Measurements from ENCODE around the gene ATP9B.

Gene ATP9B

GRCh38 chr18:79117385-79117784 is 48.2 kb downstream of the ATP9B start:
- Histone ChIP-seq H3K36me3 (ENCODE audit: insufficient read depth, low read length) (peaks cover 9% of the 10 kb centered on the region; the same call in 1 of the 2 replicates), H3K4me1 (ENCODE audit: insufficient read depth, low read length, poor library complexity, severe bottlenecking) (no peaks in the 10 kb centered on the region), H3K9me2 (replicated peaks; ENCODE audit: low read depth, low read length) (no peaks in the 10 kb centered on the region), H3K4me3 (ENCODE audit: low read length, poor library complexity, severe bottlenecking) (no peak overlapping the region), H3K79me2 (ENCODE audit: insufficient read depth, low read length) (no peaks in the 10 kb centered on the region), H3K27me3 (ENCODE audit: insufficient read depth, low read length, poor library complexity, severe bottlenecking) (no peaks in the 10 kb centered on the region), H3K9ac (ENCODE audit: low read depth, low read length, poor library complexity, severe bottlenecking) (no peak overlapping the region), H3F3A (ENCODE audit: low read depth) (no peaks in the 10 kb centered on the region), H2AFZ (ENCODE audit: low read length) (no peak overlapping the region), H4K20me1 (ENCODE audit: insufficient read depth, low read length, poor library complexity, severe bottlenecking) (no peaks in the 10 kb centered on the region), H3K9me3 (ENCODE audit: insufficient read depth, low read depth, low read length) (no peaks in the 10 kb centered on the region), H3K4me2 (ENCODE audit: low read depth, low read length, poor library complexity, severe bottlenecking) (no peak overlapping the region)
- TF ChIP-seq EZH2phosphoT487 (IDR thresholded peaks at IDR 0.05; ENCODE audit: borderline replicate concordance) (no peak), CTCF (conservative IDR thresholded peaks at IDR 0.05; ENCODE audit: low read length) (no peak)

- Histone ChIP-seq H3K9ac (ENCODE audit: low read depth, low read length, poor library complexity, severe bottlenecking) (no peak overlapping the region), H3K4me1 (ENCODE audit: insufficient read depth, low read length, poor library complexity, severe bottlenecking) (no peaks in the 10 kb centered on the region), H4K20me1 (ENCODE audit: insufficient read depth, low read length, poor library complexity, severe bottlenecking) (no peaks in the 10 kb centered on the region), H3F3A (ENCODE audit: low read depth) (no peaks in the 10 kb centered on the region), H3K27me3 (ENCODE audit: insufficient read depth, low read length, poor library complexity, severe bottlenecking) (no peaks in the 10 kb centered on the region), H3K4me3 (ENCODE audit: low read length, poor library complexity, severe bottlenecking) (no peak overlapping the region), H3K4me2 (ENCODE audit: low read depth, low read length, poor library complexity, severe bottlenecking) (no peak overlapping the region), H3K9me2 (replicated peaks; ENCODE audit: low read depth, low read length) (no peaks in the 10 kb centered on the region), H3K36me3 (ENCODE audit: insufficient read depth, low read length) (peaks cover 9% of the 10 kb centered on the region; the same call in 1 of the 2 replicates), H2AFZ (ENCODE audit: low read length) (no peak overlapping the region), H3K79me2 (ENCODE audit: insufficient read depth, low read length) (no peaks in the 10 kb centered on the region), H3K9me3 (ENCODE audit: insufficient read depth, low read depth, low read length) (no peaks in the 10 kb centered on the region)
- TF ChIP-seq CTCF (conservative IDR thresholded peaks at IDR 0.05; ENCODE audit: low read length) (no peak), EZH2phosphoT487 (IDR thresholded peaks at IDR 0.05; ENCODE audit: borderline replicate concordance) (no peak)
These were observed 48.6 kb downstream of the ATP9B start for GRCh38 chr18:79117788-79118187.

GRCh38 chr18:79118797-79119196 is 49.6 kb downstream of the ATP9B start:
- H3F3A ChIP-seq (ENCODE audit: low read depth), result no peaks in the 10 kb centered on the region
- TF ChIP-seq EZH2phosphoT487 (IDR thresholded peaks at IDR 0.05; ENCODE audit: borderline replicate concordance) (no peak), CTCF (conservative IDR thresholded peaks at IDR 0.05; ENCODE audit: low read length) (no peak)
- no peaks in the 10 kb centered on the region for H4K20me1 ChIP-seq (ENCODE audit: insufficient read depth, low read length, poor library complexity, severe bottlenecking)
- H3K4me3 ChIP-seq (ENCODE audit: low read length, poor library complexity, severe bottlenecking), result no peak overlapping the region
- H3K36me3 ChIP-seq (ENCODE audit: insufficient read depth, low read length), result peaks cover 4% of the 10 kb centered on the region; the same call in 1 of the 2 replicates
- no peaks in the 10 kb centered on the region for H3K27me3 ChIP-seq (ENCODE audit: insufficient read depth, low read length, poor library complexity, severe bottlenecking)
- no peaks in the 10 kb centered on the region for H3K9me2 ChIP-seq (replicated peaks; ENCODE audit: low read depth, low read length)
- H3K79me2 ChIP-seq (ENCODE audit: insufficient read depth, low read length), result no peaks in the 10 kb centered on the region
- H3K4me1 ChIP-seq (ENCODE audit: insufficient read depth, low read length, poor library complexity, severe bottlenecking), result no peaks in the 10 kb centered on the region
- H3K9ac ChIP-seq (ENCODE audit: low read depth, low read length, poor library complexity, severe bottlenecking), result no peak overlapping the region
- H2AFZ ChIP-seq (ENCODE audit: low read length), result no peak overlapping the region
- H3K4me2 ChIP-seq (ENCODE audit: low read depth, low read length, poor library complexity, severe bottlenecking), result no peak overlapping the region
- no peaks in the 10 kb centered on the region for H3K9me3 ChIP-seq (ENCODE audit: insufficient read depth, low read depth, low read length)

All from Loucy (cell line).